ENCODE data around the gene FKBP6. TPM values are rescaled to one million over a fixed set of nuclear protein-coding genes. Genes with fewer than 3 reads are reported as not detected.

FKBP6 gene
- total and polyA plus RNA-seq, 9 of the 15 experiments (the other 6 are each of a cell fraction or from before 2014, with no cell fraction given) = not detected

- TF ChIP-seq KLF13 (tag; IDR thresholded peaks at IDR 0.05; ENCODE audit: borderline replicate concordance, low read depth) = no peak
- peak; percentile 56 for TF ChIP-seq ZFX (CRISPR knock-in tag; IDR thresholded peaks at IDR 0.05)
- no peak for TF ChIP-seq PCBP1 (IDR thresholded peaks at IDR 0.05; ENCODE audit: low read depth, low read length, poor library complexity, severe bottlenecking)
- TF ChIP-seq TEAD4 (IDR thresholded peaks at IDR 0.05; ENCODE audit: low read length) = peak; percentile 59; the same call in 1 of the 2 replicates
- no peak for TF ChIP-seq TEAD4 (CRISPR knock-in tag; IDR thresholded peaks at IDR 0.05; ENCODE audit: borderline replicate concordance)
- TF ChIP-seq TEAD2 (tag; IDR thresholded peaks at IDR 0.05) = no peak
- 0 out of 2 replicates have a peak, but pooled peaks have one; percentile 58 for TF ChIP-seq HDAC2 (IDR thresholded peaks at IDR 0.05)
- TF ChIP-seq, protein P1, sequence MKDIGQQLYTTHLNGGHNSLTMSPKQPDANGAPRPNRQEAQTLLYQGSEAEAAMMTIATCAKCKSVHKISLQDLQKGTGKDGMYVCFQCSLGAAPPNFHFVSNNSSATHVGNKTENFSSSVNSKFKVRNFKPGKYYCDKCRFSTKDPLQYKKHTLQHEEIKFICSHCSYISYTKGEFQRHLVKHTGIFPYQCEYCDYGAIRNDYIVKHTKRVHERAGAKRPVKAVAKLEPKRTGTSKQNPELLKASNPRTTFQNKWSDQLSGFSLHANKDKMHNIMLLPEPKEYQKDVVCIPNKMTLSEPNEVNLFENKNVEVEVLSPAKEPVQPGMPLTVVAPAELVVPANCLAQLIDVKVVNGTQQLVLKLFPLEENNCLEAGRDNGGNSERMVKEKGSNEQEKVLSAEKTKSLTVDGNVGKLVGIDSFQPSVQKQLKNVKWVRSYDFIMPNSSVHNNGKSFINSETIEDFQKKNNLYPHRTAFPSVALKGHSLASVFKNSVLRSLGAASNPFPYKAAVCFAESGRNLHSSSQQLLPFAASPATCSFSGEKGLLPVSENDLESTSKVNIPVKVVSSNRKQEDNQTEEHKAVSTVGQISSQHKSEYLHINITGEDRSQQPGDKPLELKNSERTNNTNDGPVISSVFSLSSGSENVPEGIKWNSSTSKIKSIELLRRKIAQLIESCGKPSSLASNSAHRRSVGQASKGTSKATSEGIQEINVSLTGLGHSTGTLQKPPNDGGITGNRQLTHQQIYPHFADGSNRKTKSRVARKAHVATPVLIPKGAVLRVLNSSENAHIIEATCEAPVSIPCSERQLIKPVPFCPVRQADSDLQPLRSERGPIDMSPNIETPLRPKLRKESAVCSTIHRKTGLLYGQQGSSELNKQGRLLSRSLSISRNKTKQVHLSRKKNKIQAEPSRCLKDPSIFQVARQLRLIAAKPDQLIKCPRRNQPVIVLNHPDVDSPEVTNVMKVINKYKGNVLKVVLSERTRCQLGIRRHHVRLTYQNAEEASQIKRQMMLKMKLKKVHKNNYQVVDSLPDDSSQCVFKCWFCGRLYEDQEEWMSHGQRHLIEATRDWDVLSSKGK (CRISPR knock-in tag; IDR thresholded peaks at IDR 0.05) = no peak
- peak; percentile 49; the same call in 1 of the 2 replicates for TF ChIP-seq ZBED1 (IDR thresholded peaks at IDR 0.05)
- TF ChIP-seq HMG20A (CRISPR knock-in tag; conservative IDR thresholded peaks at IDR 0.05) = no peak
- no peak for TF ChIP-seq IRF2 (CRISPR knock-in tag; IDR thresholded peaks at IDR 0.05)
- TF ChIP-seq, protein P2, sequence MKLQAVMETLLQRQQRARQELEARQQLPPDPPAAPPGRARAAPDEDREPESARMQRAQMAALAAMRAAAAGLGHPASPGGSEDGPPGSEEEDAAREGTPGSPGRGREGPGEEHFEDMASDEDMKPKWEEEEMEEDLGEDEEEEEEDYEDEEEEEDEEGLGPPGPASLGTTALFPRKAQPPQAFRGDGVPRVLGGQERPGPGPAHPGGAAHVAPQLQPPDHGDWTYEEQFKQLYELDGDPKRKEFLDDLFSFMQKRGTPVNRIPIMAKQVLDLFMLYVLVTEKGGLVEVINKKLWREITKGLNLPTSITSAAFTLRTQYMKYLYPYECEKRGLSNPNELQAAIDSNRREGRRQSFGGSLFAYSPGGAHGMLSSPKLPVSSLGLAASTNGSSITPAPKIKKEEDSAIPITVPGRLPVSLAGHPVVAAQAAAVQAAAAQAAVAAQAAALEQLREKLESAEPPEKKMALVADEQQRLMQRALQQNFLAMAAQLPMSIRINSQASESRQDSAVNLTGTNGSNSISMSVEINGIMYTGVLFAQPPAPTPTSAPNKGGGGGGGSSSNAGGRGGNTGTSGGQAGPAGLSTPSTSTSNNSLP (IDR thresholded peaks at IDR 0.05; ENCODE audit: borderline replicate concordance, low read depth, low read length) = no peak
- TF ChIP-seq SRSF1 (IDR thresholded peaks at IDR 0.05; ENCODE audit: low read depth, low read length) = no peak
- no peak for TF ChIP-seq HSF4 (CRISPR knock-in tag; IDR thresholded peaks at IDR 0.05; ENCODE audit: borderline replicate concordance)
- no peak for TF ChIP-seq NFIC (IDR thresholded peaks at IDR 0.05)
- peak; percentile 53 for TF ChIP-seq EP300 (IDR thresholded peaks at IDR 0.05; ENCODE audit: low read length)
- no peak for TF ChIP-seq KDM1A (IDR thresholded peaks at IDR 0.05)
- TF ChIP-seq, protein P3, sequence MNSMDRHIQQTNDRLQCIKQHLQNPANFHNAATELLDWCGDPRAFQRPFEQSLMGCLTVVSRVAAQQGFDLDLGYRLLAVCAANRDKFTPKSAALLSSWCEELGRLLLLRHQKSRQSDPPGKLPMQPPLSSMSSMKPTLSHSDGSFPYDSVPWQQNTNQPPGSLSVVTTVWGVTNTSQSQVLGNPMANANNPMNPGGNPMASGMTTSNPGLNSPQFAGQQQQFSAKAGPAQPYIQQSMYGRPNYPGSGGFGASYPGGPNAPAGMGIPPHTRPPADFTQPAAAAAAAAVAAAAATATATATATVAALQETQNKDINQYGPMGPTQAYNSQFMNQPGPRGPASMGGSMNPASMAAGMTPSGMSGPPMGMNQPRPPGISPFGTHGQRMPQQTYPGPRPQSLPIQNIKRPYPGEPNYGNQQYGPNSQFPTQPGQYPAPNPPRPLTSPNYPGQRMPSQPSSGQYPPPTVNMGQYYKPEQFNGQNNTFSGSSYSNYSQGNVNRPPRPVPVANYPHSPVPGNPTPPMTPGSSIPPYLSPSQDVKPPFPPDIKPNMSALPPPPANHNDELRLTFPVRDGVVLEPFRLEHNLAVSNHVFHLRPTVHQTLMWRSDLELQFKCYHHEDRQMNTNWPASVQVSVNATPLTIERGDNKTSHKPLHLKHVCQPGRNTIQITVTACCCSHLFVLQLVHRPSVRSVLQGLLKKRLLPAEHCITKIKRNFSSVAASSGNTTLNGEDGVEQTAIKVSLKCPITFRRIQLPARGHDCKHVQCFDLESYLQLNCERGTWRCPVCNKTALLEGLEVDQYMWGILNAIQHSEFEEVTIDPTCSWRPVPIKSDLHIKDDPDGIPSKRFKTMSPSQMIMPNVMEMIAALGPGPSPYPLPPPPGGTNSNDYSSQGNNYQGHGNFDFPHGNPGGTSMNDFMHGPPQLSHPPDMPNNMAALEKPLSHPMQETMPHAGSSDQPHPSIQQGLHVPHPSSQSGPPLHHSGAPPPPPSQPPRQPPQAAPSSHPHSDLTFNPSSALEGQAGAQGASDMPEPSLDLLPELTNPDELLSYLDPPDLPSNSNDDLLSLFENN (IDR thresholded peaks at IDR 0.05; ENCODE audit: low read depth in 2 of 2, low read length in 2 of 2) = no peak
- TF ChIP-seq GATAD2B (IDR thresholded peaks at IDR 0.05; ENCODE audit: borderline replicate concordance) = no peak; the same call in 1 of the 2 replicates
- TF ChIP-seq ZNF143 (CRISPR knock-in tag; IDR thresholded peaks at IDR 0.05) = no peak
- no peak for TF ChIP-seq HEY1 (CRISPR knock-in tag; IDR thresholded peaks at IDR 0.05; ENCODE audit: borderline replicate concordance)
Observed at GRCh38 chr7:73308665-73309214, 19.2 kb upstream of the FKBP6 start, which contains the start of gene NSUN5 (continued).
